ENCODE results near the gene NDUFS2. TPM values are rescaled to one million over a fixed set of nuclear protein-coding genes. Genes with fewer than 3 reads are reported as not detected.

NDUFS2 gene
- total RNA-seq, 2 donors from 2014 or later: 148 to 311 TPM

- no peak for TF ChIP-seq CTCF (IDR thresholded peaks at IDR 0.05)
- DNase-seq (ENCODE audit: low spot score): no peak
- peaks cover 3 to 32% of the 10 kb centered on the region in 2 donors for H3K4me1 ChIP-seq
- no peak overlapping the region for H3K27ac ChIP-seq
- no peak overlapping the region for H3K4me3 ChIP-seq
- H3K9me3 ChIP-seq: no peaks in the 10 kb centered on the region
- H3K36me3 ChIP-seq: peaks cover 60% of the 10 kb centered on the region
- no peaks in the 10 kb centered on the region for H3K27me3 ChIP-seq
These were observed 27.3 kb upstream of the NDUFS2 start for GRCh38 chr1:161174911-161175310.

- Histone ChIP-seq H3K4me3 (peak overlapping the region in 1 of 2 donors; percentile 77), H3K27ac (peak overlapping the region; percentile 86 to 89)
These were observed 26.3 kb upstream of the NDUFS2 start for GRCh38 chr1:161175771-161176453.

GRCh38 chr1:161176468-161177111 is 25.6 kb upstream of the NDUFS2 start:
- Histone ChIP-seq H3K9me3 (no peaks in the 10 kb centered on the region), H3K27ac (peak overlapping the region; percentile 86 to 89), H3K4me1 (peaks cover 3 to 32% of the 10 kb centered on the region in 2 donors), H3K36me3 (peaks cover 43% of the 10 kb centered on the region), H3K4me3 (peak overlapping the region; percentile 77 to 93), H3K27me3 (no peaks in the 10 kb centered on the region)
- TF ChIP-seq CTCF (IDR thresholded peaks at IDR 0.05): no peak
- DNase-seq (ENCODE audit: low spot score): no peak

More at GRCh38 chr1:161175771-161176453, 26.3 kb upstream of the NDUFS2 start:
- H3K9me3 ChIP-seq: no peaks in the 10 kb centered on the region
- no peak for DNase-seq (ENCODE audit: low spot score)
- peaks cover 3 to 32% of the 10 kb centered on the region in 2 donors for H3K4me1 ChIP-seq
- peaks cover 50% of the 10 kb centered on the region for H3K36me3 ChIP-seq
- no peaks in the 10 kb centered on the region for H3K27me3 ChIP-seq
- TF ChIP-seq CTCF (IDR thresholded peaks at IDR 0.05): no peak

- Histone ChIP-seq H3K27me3 (no peaks in the 10 kb centered on the region), H3K4me1 (peaks cover 3 to 31% of the 10 kb centered on the region in 2 donors), H3K36me3 (peaks cover 36% of the 10 kb centered on the region), H3K9me3 (no peaks in the 10 kb centered on the region), H3K4me3 (peak within 1 kb of the TSS; percentile 77 to 93), H3K27ac (peak within 1 kb of the TSS; percentile 86 to 89)
- DNase-seq (ENCODE audit: low spot score): peak; percentile 89
- TF ChIP-seq CTCF (IDR thresholded peaks at IDR 0.05): peak in 1 of 2 donors; percentile 45
These were observed 24.8 kb upstream of the NDUFS2 start, which contains the start of gene B4GALT3 for GRCh38 chr1:161177112-161177935. Gene B4GALT3, minus strand, starts transcription at chr1:161177507. Its CDS starts 1,447 bp downstream, at chr1:161176060.

- no peaks in the 10 kb centered on the region for H3K9me3 ChIP-seq
- no peak for DNase-seq (ENCODE audit: low spot score)
- TF ChIP-seq CTCF (IDR thresholded peaks at IDR 0.05): no peak
- H3K27ac ChIP-seq: peak overlapping the region; percentile 86 to 89
- peaks cover 2 to 25% of the 10 kb centered on the region in 2 donors for H3K4me1 ChIP-seq
- peak overlapping the region; percentile 77 to 93 for H3K4me3 ChIP-seq
- H3K27me3 ChIP-seq: no peaks in the 10 kb centered on the region
- H3K36me3 ChIP-seq: peaks cover 30% of the 10 kb centered on the region
These were observed 24.3 kb upstream of the NDUFS2 start for GRCh38 chr1:161177936-161178244.
